Measurements from ENCODE around the gene ZCCHC7.

Gene ZCCHC7

GRCh38 chr9:37212435-37212834 lies 92.1 kb downstream of the ZCCHC7 start:
- no peak for DNase-seq

GRCh38 chr9:37215381-37215780 lies 95.0 kb downstream of the ZCCHC7 start:
- no peak for DNase-seq

- no peak for DNase-seq
These were observed 95.5 kb downstream of the ZCCHC7 start for GRCh38 chr9:37215830-37216229.

- no peak for DNase-seq
These were observed 96.8 kb downstream of the ZCCHC7 start for GRCh38 chr9:37217161-37217560.

DNA sequence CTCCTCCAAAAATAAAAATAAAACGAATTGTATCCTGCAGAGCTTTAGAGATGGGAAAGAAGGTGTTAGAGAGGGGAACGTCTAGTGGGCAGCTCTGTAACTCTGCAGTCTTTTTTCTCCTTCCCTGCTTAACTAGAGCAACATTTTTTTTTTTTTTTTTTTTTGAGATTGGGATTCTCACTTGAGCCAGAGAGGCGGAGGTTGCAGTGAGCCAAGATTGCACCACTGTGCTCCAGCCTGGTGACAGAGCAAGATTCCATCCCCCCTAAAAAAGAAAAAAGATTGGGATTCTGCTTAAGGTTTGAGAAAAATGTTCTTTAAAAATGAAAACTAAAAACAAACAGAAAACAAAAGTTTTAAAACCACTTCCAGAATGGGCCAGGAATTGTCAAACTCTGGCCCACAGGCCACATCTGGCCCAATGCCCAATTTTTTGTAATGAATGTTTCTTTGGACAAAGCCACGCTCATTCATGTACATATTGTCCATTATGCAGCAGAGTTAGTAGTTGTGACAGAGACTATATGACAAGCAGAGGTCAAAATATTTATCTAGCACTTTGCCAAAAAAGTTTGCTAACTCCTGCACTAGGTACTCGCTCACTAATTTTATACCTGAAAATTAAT lies 98.5 kb downstream of the ZCCHC7 start:
- no peak for DNase-seq

DNA sequence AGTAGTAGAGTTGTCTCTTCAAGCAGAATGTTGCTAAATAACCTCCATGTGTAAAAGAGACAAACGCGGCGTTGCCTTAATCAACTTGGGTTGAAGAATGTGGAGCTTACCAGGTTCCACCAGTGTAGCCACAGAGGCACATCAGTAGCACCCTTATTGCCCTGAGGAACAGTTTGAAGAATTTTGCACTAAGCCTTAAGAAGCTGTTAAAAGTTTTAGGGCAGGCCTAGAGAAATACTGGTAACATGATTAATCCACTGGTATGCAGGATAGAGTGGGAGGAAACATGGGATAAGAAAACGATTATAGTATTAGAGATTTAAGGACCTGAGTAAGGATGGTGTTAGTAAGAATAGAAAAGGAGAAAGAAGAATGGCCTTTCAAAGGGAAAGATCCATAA lies 100.6 kb downstream of the ZCCHC7 start:
- no peak for DNase-seq

- no peak for DNase-seq
These were observed 101.2 kb downstream of the ZCCHC7 start for GRCh38 chr9:37221489-37222106.

- DNase-seq, result no peak
These were observed 109.1 kb downstream of the ZCCHC7 start for GRCh38 chr9:37229455-37229854.

DNA sequence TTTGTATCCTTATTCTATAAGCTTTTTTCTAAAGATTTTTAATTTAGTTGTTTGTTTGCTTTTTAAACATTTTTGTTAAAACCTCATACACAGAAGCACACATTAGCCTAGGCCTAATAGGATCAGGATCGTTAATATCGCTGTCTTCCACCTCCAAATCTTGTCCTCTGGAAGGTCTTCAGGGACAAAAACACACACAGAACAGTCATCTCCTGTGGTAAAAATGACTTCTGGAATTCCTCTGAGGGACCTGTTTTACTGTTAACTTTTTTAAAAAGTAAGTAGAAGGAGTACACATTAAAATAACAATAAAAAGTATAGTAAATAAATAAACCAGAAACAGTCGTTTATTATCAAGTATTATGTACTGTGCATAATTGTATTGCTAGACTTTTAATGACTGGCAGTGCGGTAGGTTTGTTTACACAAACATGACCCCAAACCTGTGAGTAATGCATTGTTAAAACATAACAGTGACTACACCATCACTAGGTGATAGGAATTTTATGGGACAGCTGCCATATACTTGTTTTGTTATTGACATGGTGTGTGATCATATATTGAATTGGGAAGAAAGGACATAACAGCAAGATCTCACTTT lies 109.6 kb downstream of the ZCCHC7 start:
- no peak for DNase-seq

DNA sequence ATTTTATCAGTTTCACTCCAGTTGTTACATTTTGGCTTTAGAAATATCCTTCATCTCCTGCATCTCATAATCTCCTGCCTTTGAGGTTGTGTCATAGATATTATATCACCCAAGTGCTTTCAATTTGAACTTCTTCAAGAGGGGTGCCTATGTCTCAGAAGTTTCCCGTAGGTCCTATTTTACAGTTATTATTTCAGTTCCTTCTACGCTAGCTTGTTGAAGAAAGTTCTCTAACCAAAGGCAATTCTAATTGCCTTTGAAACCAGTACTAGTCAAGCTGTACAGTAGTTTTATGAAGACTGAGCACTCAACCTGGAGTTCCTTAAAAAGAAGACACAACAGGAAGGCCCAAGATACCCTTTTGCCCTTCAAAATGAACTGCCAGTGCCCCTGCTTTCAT lies 116.4 kb downstream of the ZCCHC7 start:
- no peak for DNase-seq

GRCh38 chr9:37238122-37238521 lies 117.7 kb downstream of the ZCCHC7 start:
- no peak for DNase-seq

DNA sequence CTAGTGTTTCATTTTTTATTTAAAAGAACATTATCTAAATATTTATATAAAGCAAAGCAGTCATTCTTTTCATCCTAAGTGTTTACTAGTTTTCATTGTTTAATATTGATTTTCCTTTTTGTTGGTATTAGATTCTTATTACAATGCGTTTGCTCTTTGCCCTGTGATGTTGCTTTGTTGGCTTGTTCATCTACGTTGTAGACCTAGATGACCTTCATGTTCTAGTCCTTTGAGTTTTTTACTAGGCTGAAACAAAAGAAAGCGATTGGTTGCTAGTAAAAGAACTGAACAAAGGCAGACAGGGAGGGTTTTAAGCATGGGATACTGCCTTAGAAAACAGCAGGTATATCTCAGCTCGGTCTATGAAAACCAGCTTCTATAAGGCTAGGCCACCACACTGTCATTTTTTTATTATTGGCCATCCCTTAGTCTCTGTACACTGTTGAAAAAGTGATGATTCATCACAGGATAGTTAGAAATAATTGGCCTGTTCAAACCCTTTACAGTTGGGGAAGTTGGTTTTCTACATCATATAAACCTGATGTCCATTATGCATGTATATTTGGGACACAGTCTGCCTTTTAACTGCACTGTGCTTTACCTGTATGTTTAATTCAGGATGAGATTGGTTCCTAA lies 119.0 kb downstream of the ZCCHC7 start:
- no peak for DNase-seq

DNA sequence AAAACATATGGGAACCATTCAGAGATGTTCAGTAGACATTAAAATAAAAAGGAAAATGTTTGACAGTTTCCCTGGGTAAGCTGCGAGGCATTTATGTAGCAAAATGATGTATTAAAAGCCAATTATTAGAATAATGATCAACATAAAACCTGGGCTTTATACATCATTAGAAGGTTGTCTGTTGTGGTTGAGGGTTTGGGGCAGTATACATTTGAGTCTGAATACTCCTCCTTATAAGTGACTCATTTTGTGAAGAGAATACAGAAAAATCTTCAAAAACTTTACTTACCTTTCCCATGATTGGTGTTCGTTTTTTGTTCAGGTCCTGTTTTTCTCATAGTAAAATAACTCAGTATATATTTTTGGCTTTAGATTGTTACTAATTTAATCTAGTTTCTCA lies 119.5 kb downstream of the ZCCHC7 start:
- DNase-seq, result no peak

DNA sequence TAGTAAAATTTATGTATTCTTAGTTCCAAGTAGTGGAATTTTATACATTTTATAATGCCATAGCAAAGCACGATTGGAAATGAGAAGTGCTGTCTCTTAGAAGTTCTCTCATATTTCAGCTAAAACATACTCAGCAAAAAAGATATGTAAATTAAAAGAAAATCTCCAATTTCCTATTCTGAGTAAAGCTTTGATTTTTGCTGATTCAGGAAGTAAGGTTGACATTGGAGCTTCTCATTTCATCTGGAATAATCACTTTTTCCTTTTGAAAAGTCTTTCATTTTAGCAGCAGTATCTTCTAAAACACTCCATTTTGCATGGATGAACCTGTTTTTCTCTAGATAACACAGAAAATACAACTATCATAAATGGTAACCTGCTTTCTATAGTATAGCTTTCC lies 121.0 kb downstream of the ZCCHC7 start:
- no peak for DNase-seq

DNA sequence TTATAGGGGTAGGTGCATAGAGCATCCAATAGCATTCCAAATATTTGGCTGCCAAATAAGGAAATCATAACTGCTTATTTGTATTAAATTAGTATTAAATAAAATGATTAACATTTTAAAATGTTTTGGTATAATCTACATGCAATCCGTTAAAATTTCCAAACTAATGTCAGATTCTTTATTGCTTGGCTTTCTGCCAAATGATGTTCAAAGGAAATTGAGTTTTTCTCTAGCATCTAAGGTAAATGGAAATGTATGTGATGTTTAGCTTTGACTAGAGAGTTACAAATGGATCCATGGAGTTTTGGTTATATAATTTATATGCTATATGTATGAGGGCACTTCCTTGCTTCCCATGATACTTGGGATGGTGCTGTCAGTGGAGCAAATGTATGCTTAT lies 121.7 kb downstream of the ZCCHC7 start:
- DNase-seq, result no peak

- no peak for DNase-seq
These were observed 123.4 kb downstream of the ZCCHC7 start for GRCh38 chr9:37243588-37244345.

- DNase-seq, result no peak
These were observed 126.5 kb downstream of the ZCCHC7 start for GRCh38 chr9:37246826-37247225.

DNA sequence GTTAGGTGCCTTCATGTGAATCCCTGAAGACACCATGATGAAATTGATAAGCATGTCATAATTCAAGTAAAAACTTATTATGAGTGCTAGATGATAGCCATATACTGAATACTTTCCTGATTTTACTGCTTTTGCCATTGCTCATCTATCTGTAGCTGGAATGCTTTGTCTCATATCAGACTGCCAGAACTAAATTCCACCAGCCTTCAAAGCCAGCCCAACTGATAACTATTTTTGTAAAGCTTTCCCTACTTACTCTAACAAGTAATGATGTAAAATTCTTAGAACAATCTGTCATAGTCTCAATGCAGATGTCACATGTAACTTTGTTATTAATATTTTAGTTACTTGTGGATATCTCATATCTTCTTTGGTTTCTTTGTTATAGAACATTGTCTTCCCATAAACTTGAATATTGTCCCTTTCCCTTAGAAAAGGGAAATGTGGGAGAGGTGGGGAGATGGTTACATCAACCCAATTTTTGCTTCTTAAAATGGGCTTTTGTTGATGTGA lies 128.3 kb downstream of the ZCCHC7 start:
- DNase-seq, result no peak

DNA sequence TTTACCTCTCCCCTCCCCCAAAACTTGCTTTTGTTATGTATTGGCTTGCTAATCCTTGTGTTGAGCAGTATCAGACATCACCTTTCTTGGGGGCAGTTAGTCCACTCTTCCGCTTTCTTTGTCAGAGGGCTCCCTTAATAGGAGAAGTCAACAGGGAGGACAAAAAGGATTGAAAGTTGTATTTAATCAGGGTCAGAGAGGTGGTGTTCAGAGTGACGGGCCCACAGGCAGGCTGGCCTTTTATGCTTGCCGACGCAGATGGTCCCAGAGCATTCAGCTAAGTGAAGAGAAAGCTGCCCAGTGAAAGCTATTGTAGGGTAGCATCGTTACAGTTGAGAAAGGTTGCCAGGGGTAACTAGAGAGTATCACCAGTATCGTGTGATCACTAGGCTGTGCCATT lies 131.1 kb downstream of the ZCCHC7 start:
- DNase-seq, result no peak

DNA sequence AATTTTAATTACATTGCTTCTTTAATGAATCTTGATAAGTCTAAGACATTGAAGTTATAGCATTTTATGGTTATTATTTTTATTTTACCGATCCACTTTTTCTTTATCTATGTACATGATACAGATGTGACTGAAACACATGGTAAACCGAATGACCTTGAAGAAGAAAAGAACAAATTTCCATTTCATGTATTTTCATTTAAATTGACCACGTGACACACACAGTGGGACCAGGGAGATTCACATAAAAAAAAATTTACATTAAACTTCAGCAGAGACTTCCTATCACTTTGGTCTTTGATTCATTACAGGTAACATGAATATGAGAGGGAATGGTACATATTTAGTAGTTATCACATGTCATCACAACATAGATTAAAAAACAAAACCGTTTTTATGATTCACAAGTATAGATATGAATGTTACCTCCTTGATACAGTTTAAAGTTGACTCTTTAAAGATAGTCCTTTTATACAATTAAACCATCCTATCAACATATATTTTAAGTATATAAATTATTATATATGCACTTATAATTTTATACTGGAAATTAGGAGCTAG lies 133.1 kb downstream of the ZCCHC7 start:
- DNase-seq, result no peak

- DNase-seq, result no peak
These were observed 134.8 kb downstream of the ZCCHC7 start for GRCh38 chr9:37255187-37255586.

DNA sequence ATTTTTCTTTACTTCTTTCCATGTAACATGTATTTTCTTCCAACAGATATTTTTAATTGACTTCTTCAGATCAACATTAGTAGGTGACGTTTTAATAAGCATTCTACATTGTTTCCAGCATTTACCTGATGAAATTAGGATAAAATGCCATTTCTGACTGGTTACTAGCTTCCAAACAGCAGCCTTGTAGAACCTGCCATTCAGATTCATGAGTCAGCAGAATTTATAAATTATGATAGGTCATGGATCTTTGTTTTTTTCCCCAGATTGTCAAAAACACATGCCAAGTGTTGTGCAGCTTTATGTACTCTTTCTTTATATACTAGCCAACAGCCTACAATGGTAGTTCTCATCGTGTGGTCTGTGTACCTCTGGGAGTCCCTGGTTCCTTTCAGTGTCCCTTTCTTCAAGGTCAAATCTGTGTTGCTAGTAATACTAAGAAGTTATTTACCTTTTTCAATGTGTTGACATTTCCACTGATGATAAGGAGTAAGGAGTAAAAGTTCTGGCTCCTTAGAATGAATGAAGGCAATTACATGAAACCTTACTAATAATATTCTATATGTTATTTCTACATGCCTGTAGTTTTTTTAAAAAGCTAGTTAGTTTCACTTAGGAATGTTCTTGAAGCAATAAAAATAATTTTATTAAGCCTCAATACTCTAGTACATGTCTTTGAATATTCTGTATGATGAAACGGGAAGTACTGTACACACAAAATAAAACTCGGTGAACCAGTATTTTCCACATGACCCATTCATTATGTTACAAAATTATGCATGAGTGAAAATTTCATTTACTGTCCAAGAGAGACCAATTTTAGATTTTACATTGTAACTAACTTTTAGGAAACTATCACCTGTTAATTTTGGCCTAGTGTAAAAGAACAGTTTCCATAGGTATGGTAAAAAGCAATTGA lies 135.8 kb downstream of the ZCCHC7 start:
- DNase-seq, result no peak

All from GDM1 (cell line).